HG03196 (cell line): ENCODE results near the gene EPHA8.

Experiments used
- ATAC-seq: cut with Tn5 transposase; IDR thresholded peaks from one replicate; pipeline ENCODE4 v1.9.1; 2021; ENCODE audit not compliant: unreplicated experiment

Gene EPHA8

DNA sequence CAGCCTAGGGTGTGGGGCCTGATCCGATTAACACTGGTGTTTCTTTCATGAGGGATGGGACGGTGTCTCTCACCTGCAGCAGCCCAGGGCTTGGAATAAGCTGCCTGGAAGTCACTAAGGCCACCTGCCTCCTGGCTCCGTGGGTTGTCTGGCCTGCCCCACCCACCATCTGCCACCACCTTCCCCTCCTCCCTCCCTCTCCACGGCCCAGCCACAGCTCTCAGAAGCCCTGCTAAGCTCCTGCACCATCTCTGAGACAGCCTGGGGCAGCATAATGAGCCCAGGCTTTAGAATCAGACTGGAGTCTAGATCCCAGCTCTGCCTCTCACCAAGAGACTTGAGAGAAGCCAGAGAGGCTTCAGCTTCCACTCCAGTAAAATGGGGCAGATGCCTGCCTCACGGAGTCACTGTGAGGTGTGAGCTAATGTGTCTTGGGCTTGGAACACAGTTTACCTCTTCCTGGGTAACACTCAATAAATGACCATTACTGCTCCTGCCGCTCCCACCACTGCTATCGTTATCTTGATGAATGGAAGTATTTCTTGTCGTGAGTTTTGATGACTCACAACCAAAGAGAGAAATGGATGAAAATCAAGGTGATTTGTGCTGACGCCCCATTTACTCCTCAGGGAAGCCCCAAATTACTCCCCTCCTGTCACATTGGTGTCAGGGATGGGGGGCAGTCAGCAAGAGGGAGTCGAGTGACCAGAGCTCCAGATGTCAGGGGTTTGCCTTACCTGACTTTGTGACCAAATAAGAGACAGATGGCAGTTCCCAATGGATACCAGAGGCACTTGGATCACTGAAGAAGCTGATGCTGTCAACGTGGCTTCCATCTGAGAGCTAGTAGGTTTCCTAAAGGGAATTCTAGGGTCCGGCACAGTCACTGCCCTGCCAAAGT, 49.6 kb downstream of the EPHA8 start:
- no peak for ATAC-seq

DNA sequence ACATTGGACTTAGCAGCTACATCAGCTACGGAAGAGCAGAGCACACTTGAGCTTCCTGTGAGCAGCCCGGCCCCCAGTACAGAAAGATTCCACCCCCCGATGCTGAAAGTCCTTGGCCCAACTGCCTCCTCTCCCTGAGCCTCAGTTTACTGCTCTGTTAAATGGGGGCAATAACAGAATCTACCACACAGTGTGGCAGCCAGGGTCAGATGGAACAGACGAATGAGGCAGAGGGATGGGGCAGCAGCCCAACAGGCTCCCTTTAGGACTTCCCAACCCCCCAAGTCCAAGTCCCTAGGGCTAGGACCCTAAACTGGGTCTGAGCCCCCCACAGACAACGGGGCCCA, 50.3 kb downstream of the EPHA8 start:
- ATAC-seq, result no peak

DNA sequence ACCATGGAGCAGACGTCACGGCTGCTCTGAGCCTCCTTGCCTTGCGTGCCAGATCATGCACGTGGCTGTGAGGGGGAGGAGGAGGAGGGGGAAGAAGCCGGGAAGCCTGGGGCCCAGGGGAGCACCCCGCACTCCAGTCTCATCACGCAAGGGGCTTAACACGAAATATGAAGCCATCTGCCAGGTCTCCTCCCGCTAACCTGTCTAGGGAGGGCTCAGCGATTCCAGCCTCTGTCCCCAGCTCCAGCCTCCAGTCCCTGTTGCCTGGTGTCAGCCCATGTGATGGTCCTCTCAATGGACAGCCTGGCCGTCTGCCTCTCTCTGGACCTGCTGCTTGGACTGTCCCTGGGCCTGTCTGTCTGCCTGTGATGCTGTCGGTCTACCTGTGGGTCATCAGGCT, 50.7 kb downstream of the EPHA8 start:
- ATAC-seq, result no peak

- ATAC-seq, result no peak
Observed at GRCh38 chr1:22615886-22616285, 52.6 kb downstream of the EPHA8 start.

- ATAC-seq, result no peak
Observed at GRCh38 chr1:22616571-22616970, 53.3 kb downstream of the EPHA8 start.

DNA sequence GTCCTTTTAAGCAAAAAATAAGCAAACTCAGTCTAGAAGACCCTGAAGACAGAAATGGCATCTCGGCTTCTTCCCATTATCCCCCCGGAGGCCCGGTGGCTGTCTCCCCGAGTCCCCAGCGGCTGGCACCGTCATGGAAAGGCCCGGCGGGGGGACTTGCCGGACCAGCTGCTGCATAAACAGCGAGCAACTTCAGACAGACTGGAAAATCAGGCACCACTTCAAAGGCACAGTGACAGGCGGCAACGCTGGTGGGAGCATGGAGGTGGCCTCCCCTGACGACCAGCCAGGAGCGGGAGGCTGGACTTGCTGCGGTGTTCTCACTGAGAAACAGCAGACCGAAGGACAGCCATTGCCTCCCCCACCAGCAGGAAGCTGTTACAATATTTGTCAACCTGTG, 54.8 kb downstream of the EPHA8 start:
- ATAC-seq, result no peak

DNA sequence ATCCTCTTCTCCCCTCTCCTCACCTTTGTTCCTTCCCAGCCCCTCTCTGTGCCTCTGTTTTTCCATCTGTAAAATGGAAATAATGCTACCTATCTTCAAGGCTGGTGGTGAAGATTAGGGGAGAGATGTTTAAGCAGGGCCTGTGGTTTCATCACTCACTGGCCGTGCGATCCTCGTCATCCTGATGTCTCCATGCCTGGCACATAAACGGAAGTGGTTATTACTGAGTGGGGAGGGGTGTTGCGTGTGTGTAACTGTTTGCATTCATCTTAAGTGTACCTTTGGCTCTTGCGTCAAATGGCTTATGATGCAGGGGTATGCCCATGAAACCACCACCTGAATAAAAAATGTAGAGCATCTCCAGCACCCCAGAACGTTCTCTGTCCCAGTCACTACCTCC, 56.0 kb downstream of the EPHA8 start:
- ATAC-seq, result no peak

DNA sequence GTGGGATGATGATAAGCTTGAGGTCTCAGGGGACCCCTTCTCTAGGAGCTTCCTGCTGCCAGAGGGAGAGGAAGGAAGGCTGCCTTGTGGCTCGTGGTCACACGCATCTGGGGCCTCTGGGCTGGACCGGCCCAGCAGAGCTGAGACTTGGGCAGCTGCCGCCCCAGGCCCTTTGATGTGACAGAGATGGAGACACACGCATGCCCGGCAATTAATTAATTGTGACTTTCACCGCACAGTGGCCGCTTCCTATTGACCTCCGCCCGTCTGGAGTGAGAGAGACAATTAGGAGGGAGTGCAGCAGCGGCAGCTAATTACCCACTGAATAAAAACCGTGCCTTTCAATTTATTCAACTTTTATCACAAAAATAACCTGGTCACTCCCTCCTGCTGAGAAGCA, 56.5 kb downstream of the EPHA8 start:
- no peak for ATAC-seq

DNA sequence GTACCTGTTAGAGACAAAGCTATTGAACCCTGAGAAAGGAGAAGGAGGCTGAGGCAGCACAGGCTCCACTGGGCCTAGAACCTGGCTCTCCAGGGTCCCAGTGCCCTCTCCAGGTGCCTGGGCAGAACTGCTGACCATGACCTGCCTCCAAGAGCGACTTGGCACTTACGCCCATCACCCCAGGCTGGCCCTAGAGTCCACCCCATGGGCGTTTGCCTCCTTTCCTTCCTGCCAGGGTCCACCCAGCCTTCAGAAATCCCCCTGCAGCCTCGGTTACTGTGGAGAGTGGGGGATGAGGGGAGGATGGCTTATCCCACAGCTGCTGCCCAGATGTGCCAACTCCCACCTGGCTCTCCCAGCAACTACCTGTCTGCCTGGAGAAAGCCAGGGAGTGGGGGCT, 58.5 kb downstream of the EPHA8 start:
- ATAC-seq, result no peak

DNA sequence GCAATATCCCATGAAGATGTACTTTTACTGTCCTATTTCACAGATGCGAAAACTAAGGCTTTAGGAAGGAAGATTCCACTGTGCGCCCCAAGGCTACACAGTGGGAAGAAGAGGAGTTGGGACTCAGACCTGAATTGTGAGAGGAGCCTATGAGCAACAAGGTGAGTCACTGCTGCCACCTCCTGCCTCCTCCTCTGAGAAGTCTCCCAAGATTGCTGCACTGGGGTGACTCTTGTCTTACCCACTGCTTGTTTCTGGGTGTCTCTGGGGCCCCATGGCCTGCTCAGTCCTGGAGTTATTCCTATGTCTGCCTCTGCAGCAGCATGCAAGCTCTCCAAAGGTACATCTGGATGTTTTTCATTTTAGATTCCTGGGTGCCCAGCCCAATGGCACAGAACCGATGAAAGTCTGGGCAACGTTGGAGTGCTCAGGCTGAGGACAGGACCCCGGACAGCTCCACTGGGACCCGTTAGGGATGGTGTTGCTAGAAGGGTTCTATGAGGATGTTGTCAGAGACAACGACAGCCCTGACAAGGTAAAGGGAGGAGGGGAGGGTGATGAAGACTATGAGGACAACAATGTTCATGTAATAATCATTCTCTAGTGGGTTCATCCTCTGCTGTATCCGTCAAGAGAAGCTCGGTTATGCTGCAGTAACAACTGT, 62.1 kb downstream of the EPHA8 start:
- no peak for ATAC-seq

- ATAC-seq, result no peak
Observed at GRCh38 chr1:22626237-22627157, 63.2 kb downstream of the EPHA8 start.

DNA sequence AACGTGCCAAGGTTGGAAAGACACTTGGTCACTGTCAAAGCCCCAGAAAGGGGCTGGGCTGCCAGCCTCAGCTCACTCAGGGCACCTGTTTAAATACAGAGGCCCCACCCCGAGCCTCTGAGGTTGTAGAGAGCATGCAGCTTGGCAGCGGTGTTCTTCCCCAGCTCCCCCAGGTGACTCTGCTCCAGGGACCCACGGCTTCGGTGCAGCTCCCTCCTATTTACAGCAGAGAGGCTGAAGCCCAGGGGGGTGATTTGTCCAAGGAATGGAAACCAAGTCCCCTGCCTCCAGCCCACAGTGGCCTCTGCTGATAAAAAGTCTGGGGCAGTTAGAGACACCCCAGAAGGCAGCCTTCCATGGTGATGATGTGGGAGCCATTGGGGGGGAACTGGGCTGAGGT, 64.0 kb downstream of the EPHA8 start:
- no peak for ATAC-seq

GRCh38 chr1:22628698-22629444, 65.6 kb downstream of the EPHA8 start:
- ATAC-seq, result no peak

GRCh38 chr1:22629886-22630285, 66.6 kb downstream of the EPHA8 start:
- no peak for ATAC-seq

GRCh38 chr1:22633697-22634463, 70.6 kb downstream of the EPHA8 start:
- no peak for ATAC-seq

GRCh38 chr1:22635436-22635835, 72.1 kb downstream of the EPHA8 start:
- no peak for ATAC-seq

DNA sequence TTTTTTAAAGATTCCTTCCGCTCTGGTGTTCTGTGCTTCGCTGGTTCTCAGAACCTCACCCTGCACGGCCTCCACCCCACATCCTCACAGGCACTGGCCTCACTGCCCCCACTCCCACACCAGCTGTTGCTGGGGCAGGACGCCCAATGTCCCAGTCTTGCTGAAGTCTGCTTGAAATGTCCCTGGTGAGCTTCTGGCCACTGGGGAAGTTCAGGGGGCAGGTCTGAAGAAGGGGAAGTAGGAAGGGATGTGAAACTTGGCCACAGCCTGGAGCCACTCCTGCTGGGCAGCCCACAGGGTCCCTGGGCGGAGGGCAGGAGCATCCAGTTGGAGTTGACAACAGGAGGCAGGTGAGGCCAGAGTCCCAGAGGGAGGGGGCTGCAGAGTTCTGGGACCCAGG, 73.1 kb downstream of the EPHA8 start, which contains the start of gene C1QA:
Gene C1QA, plus strand, starts transcription at position 276 of the 400 bp plus-strand sequence. CDS start 989 bp downstream, outside the sequence.
- ATAC-seq, result no peak

DNA sequence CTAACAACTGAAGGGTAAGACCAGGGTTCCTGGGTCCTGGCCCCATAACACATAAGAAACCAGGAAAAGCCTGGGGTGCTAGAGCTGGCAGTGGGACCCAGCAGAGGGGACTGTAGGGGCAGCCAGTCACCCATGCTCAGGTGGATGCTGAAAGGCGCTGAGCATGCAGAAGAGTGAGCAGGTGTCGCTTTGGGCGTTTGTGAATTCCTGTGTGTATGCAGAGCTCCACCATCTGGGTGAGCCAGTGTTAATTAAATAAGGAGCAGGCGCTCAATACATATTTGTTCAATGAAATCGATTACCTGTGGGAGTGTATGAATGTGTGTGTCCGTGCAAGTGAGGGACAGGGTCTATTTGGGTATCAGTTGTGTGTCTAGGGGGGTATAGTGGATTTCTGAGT, 73.6 kb downstream of the EPHA8 start:
- ATAC-seq, result no peak

DNA sequence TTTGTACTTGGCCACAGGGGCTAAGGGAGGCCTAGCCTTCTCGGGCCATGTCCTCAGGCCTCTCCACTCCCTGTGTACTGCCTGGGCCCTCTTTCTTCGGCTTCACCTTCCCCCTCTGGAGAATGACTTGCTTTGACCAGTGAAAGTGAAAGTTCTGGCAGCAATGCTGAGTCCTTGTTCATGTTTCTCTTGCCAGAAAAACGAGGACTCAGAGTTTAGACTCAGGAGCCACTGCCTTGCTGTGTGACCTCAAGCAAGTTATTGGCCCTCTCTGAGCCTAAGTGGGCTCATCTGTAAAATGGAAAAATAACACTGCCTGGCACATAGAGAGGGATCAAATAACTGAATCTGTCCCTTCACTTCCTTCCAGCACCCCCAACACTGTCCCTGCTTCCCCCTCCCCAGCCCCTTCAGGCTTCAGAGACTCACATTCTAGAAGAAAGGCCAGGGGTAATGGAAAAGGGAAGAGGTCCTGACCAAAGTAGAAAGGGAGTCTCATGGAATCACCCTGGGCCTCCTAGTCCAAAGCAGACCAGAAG, 74.7 kb downstream of the EPHA8 start:
- no peak for ATAC-seq
